Heart right ventricle (tissue), 16 donors: ENCODE results near the gene CEP72. TPM values are rescaled to one million over a fixed set of nuclear protein-coding genes. Genes with fewer than 3 reads are reported as not detected.
A peak's percentile ranks its signal among the peaks of the same experiment; 100 is the strongest.

Experiments
- ATAC-seq, 8 donors: fragments of 200-7000 bp; cut with Tn5 transposase; one replicate each; pipeline ENCODE4 v1.9.1; 2020; ENCODE audit warnings: mild to moderate bottlenecking in 8 of 8, moderate library complexity in 8 of 8, moderate number of reproducible peaks in 1 of 8
- DNase-seq, 2 donors: peaks; one replicate each; pipeline ENCODE4 v3.0.0-alpha.2; 2020
- H3K27ac ChIP-seq, 10 donors: fragments of 200-600 bp; sonication (generic) in 2 of 10; one replicate each; pipeline versions ENCODE4 v1.5.0 to v1.8.0; 2020 to 2022; ENCODE audit warnings: mild to moderate bottlenecking in 3 of 10
- H3K27me3 ChIP-seq, 7 donors: fragments of 200-600 bp; one replicate each; pipeline ENCODE4 v1.8.0; 2021 to 2022; ENCODE audit warnings: mild to moderate bottlenecking in 2 of 7
- H3K36me3 ChIP-seq, 9 donors: fragments of 200-600 bp; sonication (generic) in 1 of 9; one replicate each; pipeline versions ENCODE4 v1.5.0 to v1.8.0; 2020 to 2022; ENCODE audit warnings: mild to moderate bottlenecking in 2 of 9
- H3K4me1 ChIP-seq, 9 donors: fragments of 200-600 bp; sonication (generic) in 1 of 9; one replicate each; pipeline versions ENCODE4 v1.5.0 to v1.8.0; 2020 to 2022; ENCODE audit warnings: mild to moderate bottlenecking in 4 of 9
- H3K4me3 ChIP-seq, 10 donors: fragments of 200-600 bp; sonication (generic) in 2 of 10; one replicate each; pipeline versions ENCODE4 v1.5.0 to v1.8.0; 2020 to 2022; ENCODE audit warnings: mild to moderate bottlenecking in 7 of 10, moderate library complexity in 2 of 10
- H3K9me3 ChIP-seq, 11 donors: fragments of 200-600 bp in 10 of 11; sonication (generic) in 2 of 11; one replicate each; pipeline versions ENCODE4 v1.5.0 to v1.8.0; 2013 to 2022; ENCODE audit warnings: mild to moderate bottlenecking in 2 of 11, control low read depth in 1 of 11, moderate library complexity in 1 of 11
- CTCF ChIP-seq, 9 donors: fragments of 200-600 bp; sonication (generic) in 2 of 9; IDR thresholded peaks; one replicate each; pipeline versions ENCODE4 v1.5.0 to v1.8.0; 2021 to 2022; ENCODE audit warnings: antibody characterized with exemption in 9 of 9, mild to moderate bottlenecking in 5 of 9, moderate library complexity in 1 of 9
- WGBS, 2 donors: extraction: QIAGEN DNeasy Blood & Tissue Kit; methylation state at CpG; one replicate each; pipeline ENCODE4 v1.1.7; 2013; ENCODE audit warnings: inconsistent platforms in 1 of 2; 5-methylcytosine and 5-hydroxymethylcytosine counted together
- intact Hi-C, 10 donors: fragments of 100-400 bp; cut with DNase I; formaldehyde crosslinking; loops; one replicate each; pipeline versions ENCODE4 v1.11.1 to v1.14.2; 2022
- polyA plus RNA-seq, 2 donors: library from polyadenylated mRNA; stranded (reverse); fragments of 200-250 nt; gene quantifications; one replicate each; pipeline ENCODE4 v1.2.3, GENCODE V29; 2013
- total RNA-seq, 10 donors: library from RNA; stranded (reverse); fragmentation: NEBNext Ultra II Directional in 3 of 10; extraction: Animal tissue kit (Norgen Biotek cat#: 25700) in 3 of 10; gene quantifications; one replicate each; pipeline versions ENCODE4 v1.2.1 to v1.2.4, GENCODE V29; 2021 to 2023
- donor health status: Arrhythmogenic right ventricular cardiomyopathy.
- donor health status: ischemic (EF 13 %, LVEDD 7.1; RV severe dilation, severe dysfunction).
- donor health status: healthy with polysubstance abuse.
- donor health status: DM: no; HTN: yes; CAD: no.
- donor health status: DM: no; HTN: no; CAD: no.
- donor health status: ischemic (EF 25% LVEDD 6.9; RV normal size, moderate dysfunction).
- donor health status: ischemic (EF 25% LVEDD 5.7; RV mildly dilated, moderate dysfunction).
- donor health status: healthy.
- donor health status: DM: yes; HTN: yes; CAD: no.
- donor health status: Ischemic cardiomyopathy.
- donor health status: ischemic (EF 35%, LVEDD 5.7; RV mildly dilated, moderate dysfunction).
- donor health status: nonischemic (EF 11% LVEDD 7.7; RV severe dilation, severe dysfunction).
- donor health status: DM: yes; HTN: yes; CAD: no.
- donor health status: PGD.
- donor health status: ischemic (EF 29% LVEDD 5.4; RV normal size, mild dysfunction).
- donor health status: nonischemic (EF 23%, LVEDD 6.1; RV moderate dilation, normal function).

CEP72 gene
- total and polyA plus RNA-seq, 12 donors = 0.66 to 2.4 (median 1.4) TPM

DNA sequence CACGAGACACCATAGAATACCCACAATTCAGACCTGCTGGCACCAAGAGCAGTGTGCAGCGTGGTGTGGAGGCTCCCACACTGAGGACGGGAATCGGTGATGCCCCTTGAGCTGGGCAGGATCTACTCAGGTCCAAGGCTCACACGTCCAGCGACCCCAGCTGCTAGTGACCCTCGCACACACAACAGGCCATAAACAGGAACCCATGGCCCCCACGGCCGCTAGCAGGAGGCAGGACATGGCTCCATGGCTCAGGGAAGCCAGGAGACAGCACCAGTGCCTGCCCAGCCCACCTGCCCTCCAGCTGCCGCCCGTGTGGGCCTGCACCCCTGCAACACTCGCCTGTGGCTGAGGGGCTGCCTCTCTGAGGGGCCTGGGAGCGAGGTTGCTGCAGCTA lies 44.5 kb upstream of the CEP72 start:
- intact Hi-C loops = no loop called here
- Histone ChIP-seq H3K4me1 (no peaks in the 10 kb centered on the region), H3K27ac (no peak overlapping the region), H3K36me3 (no peaks in the 10 kb centered on the region), H3K27me3 (peaks cover 0 to 66% (median 59%) of the 10 kb centered on the region in 7 donors), H3K4me3 (no peak overlapping the region), H3K9me3 (no peaks in the 10 kb centered on the region)
- TF ChIP-seq CTCF (IDR thresholded peaks at IDR 0.05) = no peak
- ATAC-seq (peak in 1 of 8 donors; percentile 30), DNase-seq (no peak)
- WGBS, 2 donors = 76 to 78% methylated on average over 13 of the region's 13 CpGs

DNA sequence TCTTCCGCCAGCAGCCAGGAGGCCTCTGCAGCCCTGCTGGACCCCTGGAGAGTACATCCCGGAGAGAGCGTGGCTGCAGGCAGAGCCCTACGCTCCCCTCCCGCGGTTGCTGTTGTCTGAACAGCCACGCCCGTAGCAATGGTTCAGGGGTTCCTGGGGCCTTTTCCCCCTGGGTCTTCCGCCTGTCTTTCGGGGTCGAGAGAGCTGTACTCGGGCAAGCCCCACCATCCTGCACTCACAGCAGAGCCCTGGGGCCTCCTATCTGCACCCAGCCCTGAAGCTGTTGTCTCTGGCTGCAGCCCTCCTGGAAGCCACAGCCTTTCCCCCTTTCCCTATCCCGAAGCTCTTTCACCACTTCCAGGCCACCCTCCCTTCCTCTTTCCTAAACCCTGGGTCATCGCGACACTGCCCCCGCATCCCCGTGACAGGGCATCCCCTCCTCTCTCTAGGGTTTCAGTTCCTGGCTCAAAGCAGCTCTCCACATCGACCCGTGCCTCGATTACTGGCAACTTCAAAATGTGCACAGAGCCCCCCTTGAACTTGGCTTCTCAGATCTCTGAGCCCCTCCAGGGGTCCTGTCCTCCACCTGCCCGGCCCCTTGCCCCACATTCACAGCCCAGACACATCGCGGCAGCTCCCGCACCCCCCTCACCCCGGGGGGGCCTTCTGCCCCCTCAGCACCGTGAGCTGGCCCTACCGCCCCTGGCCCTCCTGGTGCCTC lies 43.9 kb upstream of the CEP72 start:
- peak in 1 of 8 donors; percentile 34 for ATAC-seq
- intact Hi-C loops = no loop called here
- Histone ChIP-seq H3K27me3 (peaks cover 0 to 68% (median 59%) of the 10 kb centered on the region in 7 donors), H3K9me3 (no peaks in the 10 kb centered on the region), H3K4me3 (no peak overlapping the region), H3K36me3 (no peaks in the 10 kb centered on the region), H3K4me1 (no peaks in the 10 kb centered on the region), H3K27ac (no peak overlapping the region)
- no peak for TF ChIP-seq CTCF (IDR thresholded peaks at IDR 0.05)
- WGBS, 2 donors = 57% methylated on average over 27 of the region's 27 CpGs
- no peak for DNase-seq

- TF ChIP-seq CTCF (IDR thresholded peaks at IDR 0.05) = no peak
- DNase-seq (no peak), ATAC-seq (no peak)
- H3K27me3 ChIP-seq = peaks cover 0 to 74% (median 59%) of the 10 kb centered on the region in 7 donors
- H3K4me1 ChIP-seq = no peaks in the 10 kb centered on the region
- 79 to 83% methylated on average over 8 of the region's 8 CpGs for WGBS, 2 donors
- H3K27ac ChIP-seq = no peak overlapping the region
- no peaks in the 10 kb centered on the region for H3K9me3 ChIP-seq
- no peak overlapping the region for H3K4me3 ChIP-seq
- no peaks in the 10 kb centered on the region for H3K36me3 ChIP-seq
- intact Hi-C loops = no loop called here
Observed at GRCh38 chr5:568809-569208, 43.3 kb upstream of the CEP72 start.

DNA sequence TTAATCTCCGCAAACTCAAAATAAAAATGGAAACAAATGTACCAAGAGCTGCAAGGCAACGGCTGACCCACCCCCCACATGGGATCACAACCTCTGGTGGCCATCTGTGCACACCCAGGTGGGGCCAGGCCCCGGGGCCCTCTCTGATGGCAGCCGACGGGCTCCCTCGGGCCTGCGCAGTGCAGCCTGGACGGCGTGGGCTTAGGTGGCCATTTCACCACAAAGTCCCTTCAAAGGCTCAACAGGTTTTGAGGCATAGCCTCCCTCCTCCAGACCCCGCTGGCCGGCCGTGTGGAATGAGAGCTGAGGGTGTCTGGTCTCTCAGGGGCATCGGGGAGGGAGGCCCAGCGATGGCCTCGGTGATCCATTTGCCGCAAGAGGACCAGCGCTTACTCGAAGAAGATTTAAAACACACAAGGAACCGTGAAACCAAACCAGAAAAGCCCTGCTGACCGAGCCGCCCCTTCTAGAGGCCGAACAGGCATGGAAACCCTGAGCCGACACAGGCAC lies 42.7 kb upstream of the CEP72 start:
- WGBS, 2 donors = 87% methylated on average over 23 of the region's 23 CpGs
- Histone ChIP-seq H3K4me3 (no peak overlapping the region), H3K4me1 (no peaks in the 10 kb centered on the region), H3K9me3 (no peaks in the 10 kb centered on the region), H3K36me3 (no peaks in the 10 kb centered on the region), H3K27me3 (peaks cover 0 to 78% (median 63%) of the 10 kb centered on the region in 7 donors), H3K27ac (no peak overlapping the region)
- no peak for TF ChIP-seq CTCF (IDR thresholded peaks at IDR 0.05)
- peak in 1 of 8 donors; percentile 33 for ATAC-seq
- intact Hi-C loops = no loop called here
- DNase-seq = no peak
